ENCODE data around the gene GNRH2.
"Not testable (repeated sequence)": the region's sequence is repeated elsewhere in the genome, so short reads cannot be mapped to it uniquely, and the experiment has no call there.

Gene GNRH2

DNA sequence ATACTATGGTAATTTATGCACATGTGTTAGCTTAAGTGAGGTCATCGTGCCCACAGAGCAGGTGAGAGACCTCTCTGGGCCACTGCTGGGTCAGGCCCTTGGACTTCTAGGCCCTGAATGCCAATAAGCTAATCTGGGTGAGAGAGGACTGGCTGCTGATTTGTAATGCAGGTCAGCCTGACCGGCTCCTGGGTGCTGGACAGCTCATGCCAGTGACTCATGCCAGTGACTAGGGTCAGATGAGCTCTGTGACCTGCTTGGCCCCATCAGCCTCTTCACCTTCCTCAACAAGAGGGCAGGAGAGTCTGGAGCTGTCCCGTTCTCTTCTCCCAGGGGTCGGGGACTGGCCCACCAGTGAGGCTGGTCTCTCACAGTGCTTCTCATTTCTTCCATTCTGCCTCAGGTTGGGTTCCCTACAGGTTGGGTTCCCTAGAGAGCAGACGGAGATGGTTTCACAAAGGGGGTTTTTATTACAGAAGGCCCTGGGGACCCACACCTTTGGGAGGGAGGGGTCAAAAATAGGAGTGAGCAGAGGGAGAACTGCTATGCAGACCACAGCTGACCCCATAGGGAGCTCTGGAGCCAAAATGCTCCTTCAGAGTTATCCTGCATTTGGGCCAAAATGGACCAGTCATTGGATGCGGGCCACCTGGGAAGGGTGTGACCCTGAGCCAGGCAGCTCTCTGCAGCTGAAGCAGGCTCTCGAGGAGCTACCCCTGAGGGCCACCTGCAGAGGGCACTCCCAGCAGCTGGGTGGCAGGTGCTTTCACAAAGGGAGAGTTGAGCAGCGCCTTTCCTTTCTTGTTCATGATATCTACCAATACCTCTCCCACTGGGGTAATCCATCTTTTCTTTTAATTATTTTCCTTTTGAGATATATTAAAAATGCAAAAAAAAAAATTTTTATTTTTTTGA is 25.8 kb downstream of the GNRH2 start:
- TF ChIP-seq Cebpa-rat (IDR thresholded peaks at IDR 0.05) = no peak
- Histone ChIP-seq H3K36me3 (no peaks in the 10 kb centered on the region), H3K4me3 (no peak overlapping the region), H3K9me3 (replicated peaks in 1 of 11) (peaks cover 0 to 6% (median 0%) of the 10 kb centered on the region in 11 experiments; a peak in 5 of 22 replicates), H3K9ac (no peak overlapping the region), H3K27ac (no peak overlapping the region), H4K20me1 (no peaks in the 10 kb centered on the region; a peak in 1 of 22 replicates), H3K27me3 (peaks cover 29 to 43% (median 37%) of the 10 kb centered on the region in 11 experiments), H3K4me2 (no peak overlapping the region), H3K4me1 (peaks cover 0 to 21% (median 16%) of the 10 kb centered on the region in 10 experiments; a peak in 16 of 20 replicates)

DNA sequence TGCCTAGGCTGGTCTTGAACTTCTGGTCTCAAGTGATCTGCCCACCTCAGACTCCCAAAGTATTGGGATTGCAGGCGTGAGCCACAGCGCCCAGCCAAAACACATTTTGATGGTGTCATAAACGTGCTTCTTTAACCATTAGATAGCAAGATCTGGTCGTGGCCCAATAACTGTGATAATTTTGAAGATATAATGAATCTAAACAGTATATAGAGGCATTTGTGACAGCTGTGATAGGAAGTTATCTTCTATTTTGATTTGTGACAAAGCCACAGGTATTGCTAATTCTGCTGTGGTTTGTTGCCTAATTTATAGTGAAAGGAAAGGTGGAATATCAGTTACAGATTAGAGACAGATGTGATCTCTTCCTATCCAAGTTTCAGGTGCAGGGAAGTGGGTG is 27.3 kb downstream of the GNRH2 start:
- TF ChIP-seq Cebpa-rat (IDR thresholded peaks at IDR 0.05) = no peak
- Histone ChIP-seq H3K27me3 (peaks cover 29 to 54% (median 42%) of the 10 kb centered on the region in 11 experiments), H3K9ac (no peak overlapping the region), H3K4me1 (peaks cover 8 to 27% (median 18%) of the 10 kb centered on the region in 10 experiments), H3K4me2 (no peak overlapping the region), H4K20me1 (no peaks in the 10 kb centered on the region; a peak in 1 of 22 replicates), H3K36me3 (no peaks in the 10 kb centered on the region), H3K4me3 (no peak overlapping the region), H3K27ac (no peak overlapping the region), H3K9me3 (replicated peaks in 1 of 11) (peaks cover 0 to 6% (median 0%) of the 10 kb centered on the region in 11 experiments; a peak in 5 of 22 replicates)

DNA sequence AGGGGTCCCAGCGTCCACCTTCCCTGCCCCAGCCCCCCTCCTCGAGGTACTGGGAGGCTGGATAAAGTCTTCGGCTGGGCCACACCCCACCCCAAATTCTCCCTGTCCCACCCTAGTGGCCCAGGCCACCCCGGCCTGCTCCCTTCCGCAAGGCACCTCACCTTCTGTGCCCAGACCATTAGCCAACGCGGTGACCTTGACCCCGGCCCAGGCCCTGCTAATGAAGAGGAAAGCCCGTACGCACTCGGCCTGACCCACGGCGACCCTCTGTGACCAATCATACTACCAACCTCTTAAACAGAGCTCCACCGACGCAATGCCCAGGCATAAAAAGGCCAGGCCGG is 27.8 kb downstream of the GNRH2 start:
- Histone ChIP-seq H3K9me3 (replicated peaks in 1 of 11) (peaks cover 0 to 6% (median 0%) of the 10 kb centered on the region in 11 experiments; a peak in 5 of 22 replicates), H3K4me2 (peak overlapping the region in 10 of 11 experiments; percentile 38 to 60 (median 49); a peak in 14 of 22 replicates), H3K27me3 (peaks cover 29 to 57% (median 43%) of the 10 kb centered on the region in 11 experiments), H3K36me3 (no peaks in the 10 kb centered on the region), H4K20me1 (no peaks in the 10 kb centered on the region; a peak in 1 of 22 replicates), H3K27ac (no peak overlapping the region), H3K4me1 (peaks cover 8 to 27% (median 18%) of the 10 kb centered on the region in 10 experiments), H3K4me3 (0 out of 20 replicates have a peak overlapping the region, but pooled peaks of 4 of the 10 experiments have one; percentile 32 to 62 (median 43)), H3K9ac (no peak overlapping the region)
- TF ChIP-seq Cebpa-rat (IDR thresholded peaks at IDR 0.05) = no peak

DNA sequence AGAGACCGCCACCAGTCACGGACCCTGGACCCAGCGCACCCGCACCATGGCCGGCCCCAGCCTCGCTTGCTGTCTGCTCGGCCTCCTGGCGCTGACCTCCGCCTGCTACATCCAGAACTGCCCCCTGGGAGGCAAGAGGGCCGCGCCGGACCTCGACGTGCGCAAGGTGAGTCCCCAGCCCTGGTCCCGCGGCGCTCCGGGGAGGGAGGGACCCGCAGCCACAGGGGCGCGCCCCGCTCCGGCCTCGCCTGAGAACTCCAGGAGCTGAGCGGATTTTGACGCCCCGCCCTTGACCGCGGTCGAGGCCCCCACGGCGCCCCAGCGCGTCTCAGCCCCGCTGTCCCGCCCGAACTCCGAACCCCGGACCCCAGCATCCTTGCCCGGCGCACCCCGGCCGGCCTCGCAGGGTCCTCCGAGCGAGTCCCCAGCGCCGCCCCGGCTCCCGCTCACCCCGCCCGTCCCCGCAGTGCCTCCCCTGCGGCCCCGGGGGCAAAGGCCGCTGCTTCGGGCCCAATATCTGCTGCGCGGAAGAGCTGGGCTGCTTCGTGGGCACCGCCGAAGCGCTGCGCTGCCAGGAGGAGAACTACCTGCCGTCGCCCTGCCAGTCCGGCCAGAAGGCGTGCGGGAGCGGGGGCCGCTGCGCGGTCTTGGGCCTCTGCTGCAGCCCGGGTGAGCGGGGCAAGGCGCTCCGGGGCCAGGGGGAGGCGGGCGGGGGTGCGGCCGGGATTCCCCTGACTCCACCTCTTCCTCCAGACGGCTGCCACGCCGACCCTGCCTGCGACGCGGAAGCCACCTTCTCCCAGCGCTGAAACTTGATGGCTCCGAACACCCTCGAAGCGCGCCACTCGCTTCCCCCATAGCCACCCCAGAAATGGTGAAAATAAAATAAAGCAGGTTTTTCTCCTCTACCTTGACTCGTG is 28.4 kb downstream of the GNRH2 start, which contains the start of gene OXT:
Gene OXT (plus strand): TSS at position 11 of the 920 bp plus-strand sequence. CDS start 36 bp downstream, at position 47.
- peaks cover 0 to 6% (median 0%) of the 10 kb centered on the region in 11 experiments; a peak in 5 of 22 replicates for H3K9me3 ChIP-seq (replicated peaks in 1 of 11)
- peak within 1 kb of the TSS; percentile 38 to 60 (median 49) for H3K4me2 ChIP-seq
- H3K4me1 ChIP-seq = peaks cover 8 to 30% (median 17%) of the 10 kb centered on the region in 10 experiments
- H3K27me3 ChIP-seq = peaks cover 29 to 57% (median 45%) of the 10 kb centered on the region in 11 experiments
- H3K36me3 ChIP-seq = no peaks in the 10 kb centered on the region
- H3K27ac ChIP-seq = no peak within 1 kb of the TSS
- TF ChIP-seq Cebpa-rat (IDR thresholded peaks at IDR 0.05) = no peak
- peak within 1 kb of the TSS; percentile 21 to 62 (median 42); a peak in 18 of 20 replicates for H3K4me3 ChIP-seq
- H4K20me1 ChIP-seq = no peaks in the 10 kb centered on the region; a peak in 1 of 22 replicates
- H3K9ac ChIP-seq = peak within 1 kb of the TSS in 1 of 11 experiments; percentile 13; a peak in 2 of 22 replicates

DNA sequence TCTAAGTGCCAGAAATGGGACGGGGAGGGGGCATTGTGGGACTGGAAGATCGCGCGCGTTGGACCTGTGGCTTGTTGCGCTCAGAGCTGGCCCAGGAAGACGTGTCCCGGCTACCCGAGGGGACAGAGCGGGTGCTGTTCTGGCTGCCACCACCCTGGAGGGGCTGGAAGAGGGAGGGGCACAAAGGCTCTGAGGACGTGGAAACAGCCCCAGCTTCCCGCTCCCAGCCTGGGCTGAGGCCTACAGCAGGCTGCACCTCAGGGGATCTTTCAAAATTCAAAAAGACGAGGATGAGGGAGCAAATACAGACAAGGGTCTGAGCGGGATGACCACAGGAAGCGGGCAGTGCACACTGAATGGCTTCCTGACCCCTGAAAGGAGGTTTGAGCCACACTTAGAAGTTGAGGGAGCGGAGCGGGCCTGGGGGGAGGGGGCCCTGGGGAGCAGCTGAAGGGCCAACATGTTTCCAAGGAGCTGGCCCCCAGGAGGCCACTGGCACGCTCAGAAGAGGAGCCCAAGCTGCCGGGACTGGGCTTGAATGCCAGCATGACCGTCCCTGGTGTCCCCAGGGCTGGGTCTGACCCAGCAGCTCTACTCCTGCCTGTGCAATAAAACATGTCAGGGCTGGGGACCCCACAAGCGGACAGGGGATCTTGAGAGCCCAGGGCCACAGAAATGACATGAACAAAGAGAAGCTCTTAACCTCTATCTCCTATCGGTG is 29.3 kb downstream of the GNRH2 start:
- Histone ChIP-seq H3K27me3 (peaks cover 29 to 63% (median 50%) of the 10 kb centered on the region in 11 experiments), H3K9ac (no peak overlapping the region), H3K4me2 (peak overlapping the region in 10 of 11 experiments; percentile 38 to 60 (median 48); a peak in 15 of 22 replicates), H3K9me3 (replicated peaks in 1 of 11) (peaks cover 0 to 6% (median 0%) of the 10 kb centered on the region in 11 experiments; a peak in 5 of 22 replicates), H3K4me3 (peak overlapping the region in 2 of 10 experiments; percentile 42 to 62; a peak in 3 of 20 replicates), H3K27ac (no peak overlapping the region), H3K36me3 (no peaks in the 10 kb centered on the region), H4K20me1 (no peaks in the 10 kb centered on the region; a peak in 1 of 22 replicates), H3K4me1 (peaks cover 7 to 31% (median 15%) of the 10 kb centered on the region in 10 experiments)
- TF ChIP-seq Cebpa-rat (IDR thresholded peaks at IDR 0.05) = no peak

DNA sequence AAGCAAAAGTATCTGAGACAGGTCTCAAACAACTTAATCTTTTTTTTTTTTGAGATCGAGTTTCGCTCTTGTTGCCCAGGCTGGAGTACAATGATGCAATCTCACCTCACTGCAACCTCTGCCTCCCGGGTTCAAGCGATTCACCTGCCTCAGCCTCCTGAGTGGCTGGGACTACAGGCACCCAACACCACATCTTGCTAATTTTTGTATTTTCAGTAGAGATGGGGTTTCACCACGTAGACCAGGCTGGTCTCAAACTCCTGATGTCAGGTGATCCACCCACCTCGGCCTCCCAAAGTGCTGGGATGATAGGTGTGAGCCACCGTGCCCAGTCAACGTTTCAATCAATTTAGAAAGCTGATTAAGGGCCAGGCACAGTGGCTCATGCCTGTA is 29.8 kb downstream of the GNRH2 start:
- H3K27me3 ChIP-seq = peaks cover 29 to 69% (median 56%) of the 10 kb centered on the region in 11 experiments
- not testable (repeated sequence) for H3K9ac ChIP-seq; H4K20me1 ChIP-seq; H3K36me3 ChIP-seq; H3K27ac ChIP-seq; H3K4me3 ChIP-seq; H3K9me3 ChIP-seq (replicated peaks in 1 of 11); H3K4me2 ChIP-seq
- peaks cover 2 to 29% (median 13%) of the 10 kb centered on the region in 10 experiments for H3K4me1 ChIP-seq

DNA sequence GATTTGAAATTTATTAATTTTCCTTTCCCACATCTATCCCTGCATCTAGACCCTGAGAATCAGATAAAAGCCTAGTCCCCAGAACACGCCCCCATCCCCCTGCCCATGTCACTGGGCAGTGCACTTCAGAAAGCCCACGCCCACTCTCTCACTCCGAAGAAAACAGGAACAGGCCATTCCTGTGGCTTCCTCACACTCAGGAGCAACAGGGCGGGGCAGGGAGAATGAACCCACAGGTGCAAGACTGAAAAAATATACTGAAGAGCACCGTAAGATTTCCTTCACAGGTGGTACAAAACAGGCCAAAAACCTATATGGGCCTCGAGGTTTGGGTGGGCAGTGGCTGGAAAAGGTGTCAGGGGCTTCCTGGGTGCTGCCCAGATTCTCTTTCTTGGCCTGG is 31.4 kb downstream of the GNRH2 start:
- H3K27ac ChIP-seq = no peak overlapping the region
- no peaks in the 10 kb centered on the region for H3K36me3 ChIP-seq
- peaks cover 0 to 9% (median 0%) of the 10 kb centered on the region in 11 experiments; a peak in 5 of 22 replicates for H3K9me3 ChIP-seq (replicated peaks in 1 of 11)
- H3K9ac ChIP-seq = peak overlapping the region in 1 of 11 experiments; percentile 34; a peak in 1 of 22 replicates
- peaks cover 29 to 84% (median 62%) of the 10 kb centered on the region in 11 experiments for H3K27me3 ChIP-seq
- no peak for TF ChIP-seq Cebpa-rat (IDR thresholded peaks at IDR 0.05)
- H3K4me1 ChIP-seq = peaks cover 0 to 29% (median 11%) of the 10 kb centered on the region in 10 experiments; a peak in 13 of 20 replicates
- H3K4me2 ChIP-seq = peak overlapping the region in 9 of 11 experiments; percentile 5 to 70 (median 57); a peak in 13 of 22 replicates
- H4K20me1 ChIP-seq = no peaks in the 10 kb centered on the region; a peak in 1 of 22 replicates
- no peak overlapping the region for H3K4me3 ChIP-seq

DNA sequence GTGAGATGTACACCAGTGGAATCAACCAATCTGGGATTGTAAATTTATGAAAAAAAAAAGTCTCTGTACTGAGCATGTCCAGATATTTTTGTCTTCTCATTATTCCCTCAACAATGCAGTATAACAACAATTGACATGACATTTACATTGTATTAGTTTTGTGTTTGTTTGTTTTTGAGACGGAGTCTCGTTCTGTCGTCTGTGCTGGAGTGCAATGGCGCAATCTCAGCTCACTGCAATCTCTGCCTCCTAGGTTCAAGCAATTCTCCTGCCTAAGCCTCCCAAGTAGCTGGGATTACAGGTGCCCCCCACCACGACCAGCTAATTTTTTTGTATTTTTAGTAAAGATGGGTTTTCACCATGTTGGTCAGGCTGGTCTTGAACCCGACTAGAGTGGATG is 31.9 kb downstream of the GNRH2 start:
- not testable (repeated sequence) for H3K27ac ChIP-seq; H4K20me1 ChIP-seq; H3K4me3 ChIP-seq; H3K9ac ChIP-seq; H3K36me3 ChIP-seq; H3K9me3 ChIP-seq (replicated peaks in 1 of 11)
- peak overlapping the region in 5 of 11 experiments; percentile 34 to 70 (median 58); a peak in 8 of 22 replicates for H3K4me2 ChIP-seq
- peaks cover 31 to 85% (median 65%) of the 10 kb centered on the region in 11 experiments for H3K27me3 ChIP-seq
- peaks cover 0 to 29% (median 11%) of the 10 kb centered on the region in 10 experiments; a peak in 13 of 20 replicates for H3K4me1 ChIP-seq

Data from BLaER1 treated with 17β-estradiol and CSF1 and Interleukin-3, amounts not matched to agents 10 nM and 100 nM (cell line).